Stimulated activated CD4-positive, alpha-beta T cell treated with anti-CD3 and anti-CD28 coated beads, Interleukin-4, amount 100 ng/mL, for 1 hour (primary cell): ENCODE data around the gene TANGO2.
A peak's percentile ranks its signal among the peaks of the same experiment; 100 is the strongest.

Experiments used
- DNase-seq: peaks from one replicate; pipeline ENCODE4 v3.0.0-alpha.2; 2020

Gene TANGO2

DNA sequence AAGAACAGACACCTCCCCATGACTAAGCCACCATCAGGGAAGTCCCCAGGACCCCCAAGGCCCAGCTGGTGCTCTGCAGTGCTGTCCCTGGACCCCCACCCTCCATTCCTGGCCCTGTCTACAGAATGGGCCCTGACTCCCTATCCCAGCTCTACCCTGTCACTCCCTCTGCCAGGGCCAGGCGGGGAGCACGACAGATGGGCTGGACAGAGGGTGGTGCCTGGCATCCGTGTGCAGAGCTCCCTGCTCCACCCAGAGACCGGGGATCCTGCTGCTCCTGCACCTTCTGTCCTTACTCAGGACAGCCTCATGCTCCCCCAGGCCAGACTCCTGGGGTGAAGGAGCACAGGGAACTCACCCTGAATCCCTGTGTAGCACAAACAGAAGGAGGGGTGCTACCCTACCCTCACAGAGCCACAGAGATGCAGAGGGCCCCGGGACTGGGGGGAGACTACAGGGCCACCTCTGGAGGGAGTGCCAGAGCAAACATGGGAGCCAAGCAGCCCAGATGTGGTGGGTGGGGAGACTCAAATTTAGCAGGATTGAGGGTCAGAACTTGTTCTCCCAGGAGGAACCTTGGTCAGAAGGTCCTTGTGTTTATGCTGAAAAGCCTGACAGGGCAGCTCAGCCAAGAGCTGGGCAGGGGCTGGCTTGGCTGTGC lies 6.3 kb upstream of the TANGO2 start:
- DNase-seq = no peak

DNA sequence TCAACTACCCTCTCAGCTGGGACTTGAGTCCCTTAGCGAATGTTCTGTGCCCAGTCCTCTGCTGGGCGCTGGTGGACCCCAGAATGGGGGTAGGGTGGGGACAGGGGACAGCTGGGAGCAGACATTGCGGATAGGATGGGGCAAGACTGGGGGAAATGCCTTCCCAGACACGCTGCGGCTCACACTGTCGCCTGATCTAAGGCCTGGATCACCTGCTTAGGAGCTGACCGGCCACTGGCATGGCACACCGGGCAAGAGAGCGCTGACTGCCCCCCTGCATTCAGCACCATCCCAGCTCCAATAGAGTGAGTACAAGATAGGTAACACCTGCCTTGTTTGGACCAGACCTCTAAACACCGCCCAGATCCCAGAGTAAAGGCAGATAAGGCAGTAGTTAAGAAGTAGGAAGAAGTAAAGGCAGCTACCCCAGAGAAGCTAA lies 5.7 kb upstream of the TANGO2 start:
- DNase-seq = no peak

- peak; percentile 29 for DNase-seq
Observed at GRCh38 chr22:20015971-20016733, 4.8 kb upstream of the TANGO2 start.

GRCh38 chr22:20016734-20017621 lies 3.9 kb upstream of the TANGO2 start, which contains the start of gene ARVCF:
Gene ARVCF, minus strand, starts transcription at chr22:20016823. Its CDS starts 26,029 bp downstream, at chr22:19990794.
- DNase-seq = peak; percentile 93

GRCh38 chr22:20017622-20017958 lies 3.3 kb upstream of the TANGO2 start:
- no peak for DNase-seq

GRCh38 chr22:20018001-20018400 lies 2.9 kb upstream of the TANGO2 start:
- no peak for DNase-seq

- DNase-seq = no peak
Observed at GRCh38 chr22:20019661-20020532, 1.0 kb upstream of the TANGO2 start.

GRCh38 chr22:20021196-20022181 lies 579 bp downstream of the TANGO2 start:
- DNase-seq = peak; percentile 15

- no peak for DNase-seq
Observed at GRCh38 chr22:20022231-20022977, 1.5 kb downstream of the TANGO2 start.

- no peak for DNase-seq
Observed at GRCh38 chr22:20022978-20023613, 2.2 kb downstream of the TANGO2 start.

DNA sequence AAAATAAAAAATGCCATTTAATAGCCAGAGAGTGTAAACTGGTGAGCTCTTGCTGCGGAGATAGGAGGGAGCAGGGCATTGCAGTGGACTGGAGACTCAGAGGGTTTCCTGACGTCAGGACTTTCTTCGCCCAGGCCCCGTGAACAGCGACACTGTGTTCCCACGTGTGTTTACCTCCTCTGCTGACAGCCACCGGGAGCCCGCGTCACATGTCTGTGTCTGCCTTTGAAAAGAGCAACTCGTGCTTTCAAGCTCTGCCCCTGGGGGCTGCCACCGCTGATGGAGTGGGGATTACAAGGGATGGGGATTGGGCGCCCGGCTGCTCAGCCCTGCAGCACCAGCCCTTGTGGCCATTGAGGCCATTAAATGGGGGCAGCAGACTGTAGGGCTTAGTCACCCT lies 3.3 kb downstream of the TANGO2 start:
- DNase-seq = no peak

DNA sequence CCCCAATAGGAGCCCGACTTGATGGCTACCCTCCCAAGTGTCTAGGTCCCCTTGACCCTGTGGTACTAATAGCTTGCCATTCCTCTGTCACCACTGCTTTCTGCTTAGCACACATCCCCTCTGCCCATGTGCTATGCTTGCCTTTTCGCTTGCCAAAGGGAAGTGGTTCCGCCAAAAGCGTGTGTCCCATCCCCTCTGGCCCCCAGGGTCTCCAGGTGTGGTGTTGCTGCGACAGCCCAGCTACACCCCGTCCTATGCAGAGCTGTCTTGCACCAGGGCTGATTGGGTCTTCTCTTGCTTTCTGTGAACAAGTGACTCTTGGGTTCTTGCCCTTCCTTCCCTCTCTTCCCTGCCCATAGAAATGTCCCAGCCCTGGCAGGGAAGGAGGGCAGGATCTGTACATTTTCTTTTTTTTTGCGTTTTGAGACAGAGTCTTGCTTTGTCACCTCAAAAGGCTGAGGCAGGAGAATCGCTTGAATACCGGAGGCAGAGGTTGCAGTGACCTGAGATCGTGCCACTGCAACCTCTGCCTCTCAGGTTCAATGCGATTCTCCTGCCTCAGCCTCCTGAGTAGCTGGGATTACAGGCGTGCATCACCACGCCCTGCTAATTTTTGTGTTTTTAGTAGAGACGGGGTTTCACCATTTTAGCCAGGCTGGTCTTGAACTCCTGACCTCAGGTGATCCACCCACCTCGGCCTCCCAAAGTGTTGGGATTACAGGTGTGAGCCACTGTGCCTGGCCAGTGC lies 3.9 kb downstream of the TANGO2 start:
- no peak for DNase-seq

DNA sequence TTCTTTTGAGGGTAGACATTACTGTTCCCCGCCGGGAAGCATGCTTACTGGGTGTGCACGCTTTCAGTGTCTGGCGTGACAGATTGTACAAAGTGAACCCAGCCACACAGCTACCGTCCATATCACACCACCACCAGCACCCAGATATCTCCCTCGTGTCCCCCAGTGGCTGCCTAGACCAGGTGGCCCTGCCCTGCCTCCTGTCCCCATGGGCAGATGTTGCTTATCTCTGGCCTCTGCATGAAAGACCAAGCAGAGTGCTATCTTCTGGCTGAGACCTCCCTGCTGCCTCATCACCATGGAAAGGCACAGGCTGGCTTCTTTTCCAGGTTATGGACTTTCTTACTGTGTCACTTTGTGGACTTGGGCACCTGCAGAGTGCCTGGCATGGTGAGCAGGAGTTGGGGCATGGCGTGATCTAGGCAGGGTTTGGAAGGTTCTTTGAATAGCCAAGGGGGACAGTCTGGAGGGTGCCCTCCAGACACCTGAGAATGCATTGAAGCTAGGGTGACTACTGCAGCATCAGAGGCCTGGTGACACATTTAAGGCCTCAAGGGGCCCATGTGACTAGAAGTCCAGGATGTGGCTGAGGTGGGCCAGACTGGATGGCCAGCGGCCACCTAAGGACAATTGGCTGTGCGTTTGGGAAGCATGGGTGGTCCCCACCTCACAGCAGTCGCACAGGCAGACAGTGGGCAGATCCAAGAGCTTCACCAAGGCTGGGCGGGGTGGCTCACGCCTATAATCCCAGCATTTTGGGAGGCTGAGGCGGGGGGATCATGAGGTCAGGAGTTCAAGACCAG lies 4.7 kb downstream of the TANGO2 start:
- no peak for DNase-seq

DNA sequence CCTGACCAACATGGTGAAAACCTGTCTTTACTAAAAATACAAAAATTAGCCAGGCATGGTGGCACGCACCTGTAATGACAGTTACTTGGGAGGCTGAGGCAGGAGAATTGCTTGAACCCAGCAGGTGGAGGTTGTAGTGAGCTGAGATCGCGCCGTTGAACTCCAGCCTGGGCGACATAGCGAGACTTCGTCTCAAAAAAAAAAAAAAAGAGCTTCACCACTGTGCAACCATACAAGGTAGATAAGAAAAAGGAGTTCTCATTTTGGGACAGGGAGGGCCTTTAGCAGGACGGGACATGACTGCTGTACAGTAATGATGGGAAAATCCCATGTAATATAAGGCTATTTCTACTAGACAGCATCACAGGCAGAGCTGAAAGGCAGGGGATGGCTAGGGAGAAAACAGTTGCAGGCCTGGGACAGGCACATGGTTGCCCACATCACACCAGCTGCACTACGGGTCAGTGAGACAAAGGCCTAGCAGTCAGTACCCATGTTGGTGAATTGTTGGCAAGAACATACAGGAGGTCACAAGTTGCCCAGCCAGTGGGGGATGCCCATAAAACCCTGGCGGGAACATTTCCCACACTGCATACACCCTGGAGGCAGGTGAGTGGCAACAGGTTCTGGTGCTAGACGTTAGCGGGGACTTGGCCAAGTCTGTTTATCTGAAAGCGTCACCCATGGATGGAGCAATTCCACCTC lies 5.4 kb downstream of the TANGO2 start:
- no peak for DNase-seq

DNA sequence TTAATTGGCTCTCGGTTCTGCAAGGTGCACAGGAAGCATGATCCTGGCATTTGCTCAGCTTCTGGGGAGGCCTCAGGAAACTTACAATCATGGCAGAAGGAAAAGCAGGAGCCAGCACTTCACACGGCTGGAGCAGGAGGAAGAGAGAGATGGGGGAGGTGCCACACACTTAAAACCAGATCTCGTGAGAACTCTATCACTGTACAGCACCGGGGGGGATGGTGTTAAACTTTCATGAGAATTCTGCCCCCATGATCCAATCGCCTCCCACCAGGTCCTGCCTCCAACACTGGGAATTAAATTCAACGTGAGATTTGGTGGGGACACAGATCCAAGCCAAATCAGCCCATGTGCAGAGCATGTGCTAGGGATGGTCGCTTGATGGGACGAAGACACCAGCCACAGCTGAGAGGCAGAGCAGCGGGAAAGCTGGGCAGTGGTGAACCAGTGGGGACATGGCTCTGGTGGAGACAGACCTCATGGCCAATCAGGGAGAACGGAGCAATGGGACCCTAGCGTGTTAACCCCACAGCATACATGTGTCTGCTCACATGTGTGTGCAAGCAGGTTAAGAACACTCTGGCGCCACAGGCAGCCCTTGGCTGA lies 6.2 kb downstream of the TANGO2 start:
- no peak for DNase-seq

GRCh38 chr22:20027966-20028854 lies 7.3 kb downstream of the TANGO2 start:
- DNase-seq = peak; percentile 19
